ENCODE measurements around the gene USP40. TPM values are rescaled to one million over a fixed set of nuclear protein-coding genes. Genes with fewer than 3 reads are reported as not detected.
A peak's percentile ranks its signal among the peaks of the same experiment; 100 is the strongest.

Gene USP40
- total and polyA plus RNA-seq, 9 of the 15 experiments (the other 6 are each of a cell fraction or from before 2014, with no cell fraction given) = 5.5 to 15.0 (median 9.3) TPM

GRCh38 chr2:233462202-233462785, 104.3 kb downstream of the USP40 start:
- no peaks in the 10 kb centered on the region for H3K9me3 ChIP-seq (replicated peaks; ENCODE audit: control insufficient read depth, insufficient read depth, low read depth, low read length)
- peaks cover 31% of the 10 kb centered on the region; the same call in 2 of the 3 replicates for H3K36me3 ChIP-seq (ENCODE audit: control insufficient read depth, insufficient read depth, low read length)
- DNase-seq (ENCODE audit: extremely low read depth in 1 of 4, low spot score in 3 of 4) = no peak
- no peak overlapping the region for H2AFZ ChIP-seq (ENCODE audit: low read depth, low read length)
- CTCF ChIA-PET (ENCODE audit: low intra/inter-chr PET ratio) = no interaction called here
- no TSS peak for BruUV-seq (replicated peaks)
- in situ Hi-C loops (cut with MboI) = no loop called here
- intact Hi-C loops (cut with micrococcal nuclease) = no loop called here
- no peak overlapping the region for H3K27ac ChIP-seq (ENCODE audit: extremely low read depth, low read depth, low read length)
- peaks cover 0 to 3% of the 10 kb centered on the region in 2 experiments; a peak in 1 of 5 replicates for H3K4me1 ChIP-seq (replicated peaks in 1 of 2; ENCODE audit: control insufficient read depth in 2 of 2, insufficient read depth in 2 of 2, low read length in 2 of 2)
- H3K4me2 ChIP-seq (ENCODE audit: insufficient read depth, low read length) = no peak overlapping the region
- H3K9me1 ChIP-seq (ENCODE audit: control insufficient read depth, insufficient read depth, low read length) = no peaks in the 10 kb centered on the region
- ATAC-seq = no peak
- H3K79me2 ChIP-seq (ENCODE audit: control insufficient read depth, insufficient read depth, low read length) = no peaks in the 10 kb centered on the region
- H3K4me3 ChIP-seq = no peak overlapping the region
- POLR2A ChIA-PET = no interaction called here
- FAIRE-seq = no peak
- H3K27me3 ChIP-seq (ENCODE audit: control insufficient read depth in 2 of 2, insufficient read depth in 2 of 2, low read length in 2 of 2) = no peaks in the 10 kb centered on the region
- TF ChIP-seq CHD2 (IDR thresholded peaks at IDR 0.05; ENCODE audit: low read depth, low read length) = no peak
- no peaks in the 10 kb centered on the region for H4K20me1 ChIP-seq (replicated peaks; ENCODE audit: control insufficient read depth, insufficient read depth, low read length)
- 91% methylated on average over 10 of the region's 25 CpGs for WGBS (ENCODE audit: insufficient coverage, low coverage, missing lambda C conversion rate)
- no peak overlapping the region for H3K9ac ChIP-seq (ENCODE audit: insufficient read depth in 1 of 2, low read depth in 2 of 2, low read length in 2 of 2)

- BruUV-seq (replicated peaks) = no TSS peak
- H3K4me2 ChIP-seq (ENCODE audit: insufficient read depth, low read length) = no peak overlapping the region
- in situ Hi-C loops (cut with MboI) (no loop called here), intact Hi-C loops (cut with micrococcal nuclease) (no loop called here)
- H3K9me3 ChIP-seq (replicated peaks; ENCODE audit: control insufficient read depth, insufficient read depth, low read depth, low read length) = no peaks in the 10 kb centered on the region
- FAIRE-seq (no peak), ATAC-seq (no peak), DNase-seq (ENCODE audit: extremely low read depth in 1 of 4, low spot score in 3 of 4) (no peak)
- 87% methylated on average over 2 of the region's 8 CpGs for WGBS (ENCODE audit: insufficient coverage, low coverage, missing lambda C conversion rate)
- TF ChIP-seq NFE2 (IDR thresholded peaks at IDR 0.05; ENCODE audit: low read depth) = no peak
- no peak for TF ChIP-seq POLR2A (conservative IDR thresholded peaks at IDR 0.05)
- no peak for TF ChIP-seq SRSF9 (IDR thresholded peaks at IDR 0.05; ENCODE audit: borderline replicate concordance, low read depth, low read length)
- no peak for TF ChIP-seq CHD1 (IDR thresholded peaks at IDR 0.05; ENCODE audit: low read length)
- no peak for TF ChIP-seq MCM7 (IDR thresholded peaks at IDR 0.05)
- TF ChIP-seq KDM1A (IDR thresholded peaks at IDR 0.05) = no peak
- no peak for TF ChIP-seq TGIF2 (CRISPR knock-in tag; IDR thresholded peaks at IDR 0.05)
- no peak for TF ChIP-seq ASH1L (IDR thresholded peaks at IDR 0.05; ENCODE audit: borderline replicate concordance, low read depth, partially characterized antibody)
- no peak for TF ChIP-seq HDGF (IDR thresholded peaks at IDR 0.05)
- no peak for TF ChIP-seq HCFC1 (IDR thresholded peaks at IDR 0.05; ENCODE audit: low read depth, low read length)
- H3K27ac ChIP-seq (ENCODE audit: extremely low read depth, low read depth, low read length) = no peak overlapping the region
- H3K36me3 ChIP-seq (ENCODE audit: control insufficient read depth, insufficient read depth, low read length) = peaks cover 34% of the 10 kb centered on the region; the same call in 2 of the 3 replicates
- no peak overlapping the region for H3K4me3 ChIP-seq
- H3K27me3 ChIP-seq (ENCODE audit: control insufficient read depth in 2 of 2, insufficient read depth in 2 of 2, low read length in 2 of 2) = no peaks in the 10 kb centered on the region
- no peak overlapping the region for H2AFZ ChIP-seq (ENCODE audit: low read depth, low read length)
- no peaks in the 10 kb centered on the region for H3K9me1 ChIP-seq (ENCODE audit: control insufficient read depth, insufficient read depth, low read length)
- ChIA-PET POLR2A (no interaction called here), CTCF (ENCODE audit: low intra/inter-chr PET ratio) (no interaction called here)
- no peaks in the 10 kb centered on the region for H4K20me1 ChIP-seq (replicated peaks; ENCODE audit: control insufficient read depth, insufficient read depth, low read length)
- no peaks in the 10 kb centered on the region for H3K4me1 ChIP-seq (replicated peaks in 1 of 2; ENCODE audit: control insufficient read depth in 2 of 2, insufficient read depth in 2 of 2, low read length in 2 of 2)
- H3K79me2 ChIP-seq (ENCODE audit: control insufficient read depth, insufficient read depth, low read length) = no peaks in the 10 kb centered on the region
- H3K9ac ChIP-seq (ENCODE audit: insufficient read depth in 1 of 2, low read depth in 2 of 2, low read length in 2 of 2) = 0 out of 4 replicates have a peak overlapping the region, but pooled peaks of 1 of the 2 experiments have one; percentile 17
Measured at GRCh38 chr2:233461481-233461891, 105.1 kb downstream of the USP40 start.
